Colonic mucosa (tissue), 4 donors: ENCODE measurements around the gene ATP5PO. TPM values are rescaled to one million over a fixed set of nuclear protein-coding genes. Genes with fewer than 3 reads are reported as not detected.
A peak's percentile ranks its signal among the peaks of the same experiment; 100 is the strongest.

ENCODE experiments used
- DNase-seq: peaks from one replicate; pipeline ENCODE4 v3.0.0-alpha.2; 2020
- H3K27ac ChIP-seq: fragments of 200-600 bp; one replicate; pipeline ENCODE4 v1.8.0; 2021
- H3K27me3 ChIP-seq: fragments of 200-600 bp; one replicate; pipeline ENCODE4 v1.8.0; 2021
- H3K36me3 ChIP-seq: fragments of 200-600 bp; one replicate; pipeline ENCODE4 v1.8.0; 2021
- H3K4me1 ChIP-seq: fragments of 200-600 bp; one replicate; pipeline ENCODE4 v1.8.0; 2021; ENCODE audit warnings: mild to moderate bottlenecking
- H3K4me3 ChIP-seq: fragments of 200-600 bp; one replicate; pipeline ENCODE4 v1.8.0; 2021
- H3K9ac ChIP-seq, 2 donors: one replicate each; pipeline ENCODE4 v1.7.0; 2013; ENCODE audit warnings: control low read depth in 2 of 2, low read depth in 2 of 2, low read length in 2 of 2
- H3K9me3 ChIP-seq: fragments of 200-600 bp; one replicate; pipeline ENCODE4 v1.8.0; 2021
- intact Hi-C: fragments of 100-400 bp; cut with DNase I; formaldehyde crosslinking; loops from one replicate; pipeline ENCODE4 v1.14.1; 2022
- total RNA-seq, 2 donors: library from RNA; stranded (reverse); fragmentation: NEBNext Ultra II Directional in 1 of 2; extraction: Animal tissue kit (Norgen Biotek cat#: 25700) in 1 of 2; gene quantifications; one replicate each; pipeline ENCODE4 v1.2.1, GENCODE V29; 2021
- TF ChIP-seq, protein P1 (sequence below): fragments of 200-600 bp; IDR thresholded peaks from one replicate; pipeline ENCODE4 v1.8.0; 2022; ENCODE audit warnings: antibody characterized with exemption, mild to moderate bottlenecking
- donor health status: healthy.
- donor health status: DM: no; HTN: no; CAD: no.
- donor health status: DM: no; HTN: no; CAD: no.

ATP5PO gene
- total RNA-seq, 2 donors from 2014 or later = 312 to 335 TPM

DNA sequence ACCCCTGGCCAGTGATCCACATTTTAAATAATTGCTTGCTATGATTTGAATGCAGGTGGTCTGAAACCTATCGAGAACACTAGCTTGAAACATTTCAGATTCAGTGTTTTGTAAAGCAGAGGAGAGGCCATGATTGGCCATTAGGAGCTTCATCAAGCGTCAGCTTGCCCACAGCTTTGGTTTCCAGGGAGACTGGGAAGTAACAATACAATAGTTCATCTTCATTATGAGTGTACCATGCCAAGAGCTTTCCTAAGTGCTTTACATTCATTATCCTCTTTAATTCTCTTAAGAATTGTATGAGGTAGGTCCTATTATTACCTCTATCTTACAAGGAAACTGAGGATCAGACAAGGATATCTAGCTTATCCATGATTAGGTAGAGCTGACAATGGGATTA lies 27.7 kb upstream of the ATP5PO start:
- H3K9me3 ChIP-seq = no peaks in the 10 kb centered on the region
- H3K4me1 ChIP-seq = peaks cover 4% of the 10 kb centered on the region
- intact Hi-C loops = loop anchor here (10.0 kb wide), 1 partner anchor 132 kb away; the partner anchor contains the start of genes MRPS6 and SLC5A3
- H3K36me3 ChIP-seq = no peaks in the 10 kb centered on the region
- H3K27ac ChIP-seq = no peak overlapping the region
- H3K9ac ChIP-seq = no peak overlapping the region
- TF ChIP-seq, protein P1, sequence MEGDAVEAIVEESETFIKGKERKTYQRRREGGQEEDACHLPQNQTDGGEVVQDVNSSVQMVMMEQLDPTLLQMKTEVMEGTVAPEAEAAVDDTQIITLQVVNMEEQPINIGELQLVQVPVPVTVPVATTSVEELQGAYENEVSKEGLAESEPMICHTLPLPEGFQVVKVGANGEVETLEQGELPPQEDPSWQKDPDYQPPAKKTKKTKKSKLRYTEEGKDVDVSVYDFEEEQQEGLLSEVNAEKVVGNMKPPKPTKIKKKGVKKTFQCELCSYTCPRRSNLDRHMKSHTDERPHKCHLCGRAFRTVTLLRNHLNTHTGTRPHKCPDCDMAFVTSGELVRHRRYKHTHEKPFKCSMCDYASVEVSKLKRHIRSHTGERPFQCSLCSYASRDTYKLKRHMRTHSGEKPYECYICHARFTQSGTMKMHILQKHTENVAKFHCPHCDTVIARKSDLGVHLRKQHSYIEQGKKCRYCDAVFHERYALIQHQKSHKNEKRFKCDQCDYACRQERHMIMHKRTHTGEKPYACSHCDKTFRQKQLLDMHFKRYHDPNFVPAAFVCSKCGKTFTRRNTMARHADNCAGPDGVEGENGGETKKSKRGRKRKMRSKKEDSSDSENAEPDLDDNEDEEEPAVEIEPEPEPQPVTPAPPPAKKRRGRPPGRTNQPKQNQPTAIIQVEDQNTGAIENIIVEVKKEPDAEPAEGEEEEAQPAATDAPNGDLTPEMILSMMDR = no peak
- no peak overlapping the region for H3K4me3 ChIP-seq
- no peak for DNase-seq
- no peaks in the 10 kb centered on the region for H3K27me3 ChIP-seq

- no peaks in the 10 kb centered on the region for H3K9me3 ChIP-seq
- no peak overlapping the region for H3K9ac ChIP-seq
- TF ChIP-seq, protein P1 = no peak
- H3K4me1 ChIP-seq = no peaks in the 10 kb centered on the region
- no peak overlapping the region for H3K27ac ChIP-seq
- intact Hi-C loops = loop anchor here (10.0 kb wide), 1 partner anchor 132 kb away; the partner anchor contains the start of genes MRPS6 and SLC5A3
- H3K4me3 ChIP-seq = no peak overlapping the region
- H3K36me3 ChIP-seq = no peaks in the 10 kb centered on the region
- no peak for DNase-seq
- no peaks in the 10 kb centered on the region for H3K27me3 ChIP-seq
Measured at GRCh38 chr21:33942426-33942825, 26.8 kb upstream of the ATP5PO start.

DNA sequence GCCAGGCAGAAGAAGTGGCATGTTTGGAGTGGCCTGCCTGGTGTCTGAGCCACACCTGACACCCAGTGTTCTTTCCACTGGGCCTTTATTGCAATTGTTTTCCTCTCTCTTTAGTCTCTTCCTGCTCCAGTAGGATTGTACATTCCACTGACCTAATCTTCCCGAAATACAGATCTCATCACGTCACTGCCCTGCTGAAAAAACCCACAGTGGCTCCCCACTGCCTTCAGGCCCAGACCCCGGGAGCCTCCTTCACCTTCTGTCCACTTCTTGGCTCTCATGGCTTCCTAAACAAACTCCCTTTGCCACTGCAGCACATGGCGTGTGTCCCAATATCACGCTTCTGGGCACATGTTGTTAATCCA lies 25.3 kb upstream of the ATP5PO start:
- no peaks in the 10 kb centered on the region for H3K4me1 ChIP-seq
- no peaks in the 10 kb centered on the region for H3K36me3 ChIP-seq
- TF ChIP-seq, protein P1 = no peak
- H3K9me3 ChIP-seq = no peaks in the 10 kb centered on the region
- H3K9ac ChIP-seq = no peak overlapping the region
- DNase-seq = no peak
- peak overlapping the region; percentile 32 for H3K27ac ChIP-seq
- H3K4me3 ChIP-seq = no peak overlapping the region
- intact Hi-C loops = loop anchor here (10.0 kb wide), 1 partner anchor 134 kb away; the partner anchor contains the start of genes MRPS6 and SLC5A3
- H3K27me3 ChIP-seq = no peaks in the 10 kb centered on the region

GRCh38 chr21:33940164-33940880 lies 24.7 kb upstream of the ATP5PO start:
- H3K27me3 ChIP-seq = no peaks in the 10 kb centered on the region
- no peaks in the 10 kb centered on the region for H3K9me3 ChIP-seq
- no peak overlapping the region for H3K9ac ChIP-seq
- TF ChIP-seq, protein P1 = no peak
- peak overlapping the region; percentile 32 for H3K27ac ChIP-seq
- H3K4me3 ChIP-seq = no peak overlapping the region
- no peaks in the 10 kb centered on the region for H3K36me3 ChIP-seq
- no peaks in the 10 kb centered on the region for H3K4me1 ChIP-seq
- DNase-seq = no peak
- intact Hi-C loops = loop anchor here (10.0 kb wide), 1 partner anchor 134 kb away; the partner anchor contains the start of genes MRPS6 and SLC5A3

DNA sequence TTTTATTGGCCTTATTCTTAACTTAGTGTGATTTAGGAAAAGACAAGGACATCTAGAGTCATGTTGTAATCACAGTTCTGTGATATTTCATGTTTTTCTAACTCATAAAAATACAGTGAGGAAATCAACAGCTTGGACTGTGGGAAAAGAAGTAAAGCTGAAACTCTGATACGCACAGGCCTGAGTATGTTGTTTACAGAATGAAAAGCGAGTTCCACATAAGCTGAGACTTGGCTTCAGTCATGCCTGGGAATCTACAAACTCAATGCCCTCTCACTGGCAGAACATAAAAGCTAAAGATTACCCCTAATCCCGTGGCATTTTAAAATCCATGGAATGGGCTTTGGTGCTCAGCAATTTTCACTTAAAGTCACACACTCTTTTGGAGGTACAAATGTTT lies 23.6 kb upstream of the ATP5PO start:
- Histone ChIP-seq H3K4me1 (no peaks in the 10 kb centered on the region), H3K9ac (no peak overlapping the region), H3K27me3 (no peaks in the 10 kb centered on the region), H3K36me3 (no peaks in the 10 kb centered on the region), H3K27ac (peak overlapping the region; percentile 17), H3K9me3 (no peaks in the 10 kb centered on the region), H3K4me3 (no peak overlapping the region)
- no peak for DNase-seq
- TF ChIP-seq, protein P1 = no peak
- intact Hi-C loops = no loop called here
